Tibial nerve (tissue), 4 donors: Measurements from ENCODE around the gene AMFR. TPM values are rescaled to one million over a fixed set of nuclear protein-coding genes. Genes with fewer than 3 reads are reported as not detected.
A peak's percentile ranks its signal among the peaks of the same experiment; 100 is the strongest.

Source experiments
- DNase-seq, 2 donors: peaks; one replicate each; pipeline ENCODE4 v3.0.0-alpha.2; 2019; ENCODE audit warnings: low spot score in 2 of 2
- H3K27ac ChIP-seq, 4 donors: fragments of 200-600 bp; sonication (generic) in 3 of 4; one replicate each; pipeline ENCODE4 v1.5.1; 2017 to 2019; ENCODE audit warnings: mild to moderate bottlenecking in 1 of 4
- H3K27me3 ChIP-seq, 2 donors: fragments of 200-600 bp; sonication (generic) in 1 of 2; one replicate each; pipeline versions ENCODE4 v1.5.1 to v1.6.0; 2017 to 2019
- H3K36me3 ChIP-seq, 3 donors: fragments of 200-600 bp; sonication (generic); one replicate each; pipeline ENCODE4 v1.5.1; 2018 to 2019
- H3K4me1 ChIP-seq, 4 donors: fragments of 200-600 bp; sonication (generic) in 3 of 4; one replicate each; pipeline ENCODE4 v1.5.1; 2017 to 2019
- H3K4me3 ChIP-seq, 4 donors: fragments of 200-600 bp; sonication (generic) in 3 of 4; one replicate each; pipeline ENCODE4 v1.5.1; 2017 to 2019; ENCODE audit warnings: mild to moderate bottlenecking in 1 of 4, moderate library complexity in 1 of 4
- H3K9me3 ChIP-seq, 4 donors: fragments of 200-600 bp; sonication (generic) in 3 of 4; one replicate each; pipeline ENCODE4 v1.5.1; 2017 to 2019
- EP300 ChIP-seq, 2 donors: sonication (generic); formaldehyde crosslinking; IDR thresholded peaks; one replicate each; pipeline ENCODE4 v1.6.1; 2017; ENCODE audit warnings: antibody characterized with exemption in 2 of 2, mild to moderate bottlenecking in 1 of 2
- POLR2A ChIP-seq, 2 donors: fragments of 450-650 bp; IDR thresholded peaks; one replicate each; pipeline ENCODE4 v1.6.1; 2017; ENCODE audit warnings: antibody characterized with exemption in 2 of 2, mild to moderate bottlenecking in 2 of 2, moderate library complexity in 2 of 2
- WGBS, 2 donors: methylation state at CpG; one replicate each; pipeline ENCODE4 v1.1.5; 2018; 5-methylcytosine and 5-hydroxymethylcytosine counted together
- total RNA-seq, 4 donors: library from RNA; depleted of rRNA; stranded (reverse); fragments of >200 nt; gene quantifications; one replicate each; pipeline ENCODE4 v1.1.0, GENCODE V29; 2016
- TF ChIP-seq, protein P1 (sequence below), 5 experiments: fragments of 200-600 bp in 3 of 5; fragments of 450-650 bp in 2 of 5; sonication (generic) in 3 of 5; IDR thresholded peaks; one replicate each; pipeline ENCODE4 v1.5.1; 2016 to 2019; ENCODE audit warnings: antibody characterized with exemption in 5 of 5, mild to moderate bottlenecking in 3 of 5, moderate library complexity in 2 of 5

The AMFR gene
- total RNA-seq, 4 donors from 2014 or later, result 263 to 334 (median 292) TPM

DNA sequence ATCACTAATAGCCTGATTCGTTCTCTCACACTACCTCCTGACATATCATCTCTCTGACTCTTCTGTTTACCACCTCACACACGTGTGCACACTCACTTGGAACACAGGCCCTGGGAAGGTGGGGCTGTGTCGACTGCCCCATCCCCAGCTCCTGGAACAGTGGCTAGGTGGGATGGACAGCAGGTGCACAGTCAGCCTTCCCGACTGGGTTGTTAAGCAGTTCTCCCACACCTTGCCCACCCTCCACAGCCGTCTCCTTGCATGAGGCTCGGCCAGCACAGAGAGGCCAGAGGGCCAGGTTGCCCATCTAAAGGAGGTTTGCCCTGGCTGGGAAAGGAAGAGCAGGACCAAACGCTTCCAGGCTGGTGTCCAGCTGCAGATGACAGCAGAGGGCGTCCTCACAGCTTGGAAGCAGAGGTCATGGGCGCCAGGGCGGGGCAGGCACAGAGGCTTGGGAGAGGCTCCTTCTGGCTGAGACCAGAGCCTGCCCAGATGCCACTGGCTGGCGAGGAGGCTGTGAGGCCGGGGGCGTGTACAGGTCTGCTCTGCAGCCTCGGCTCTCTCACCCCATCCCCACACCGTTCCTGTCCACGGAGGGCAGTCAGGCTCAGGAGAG, 92.8 kb downstream of the AMFR start:
- Histone ChIP-seq H3K4me1 (peaks cover 0 to 6% (median 0%) of the 10 kb centered on the region in 4 donors), H3K4me3 (no peak overlapping the region), H3K27ac (no peak overlapping the region), H3K36me3 (no peaks in the 10 kb centered on the region), H3K27me3 (no peaks in the 10 kb centered on the region), H3K9me3 (no peaks in the 10 kb centered on the region)
- 47% methylated on average over 16 of the region's 16 CpGs for WGBS, 2 donors
- TF ChIP-seq, protein P1, sequence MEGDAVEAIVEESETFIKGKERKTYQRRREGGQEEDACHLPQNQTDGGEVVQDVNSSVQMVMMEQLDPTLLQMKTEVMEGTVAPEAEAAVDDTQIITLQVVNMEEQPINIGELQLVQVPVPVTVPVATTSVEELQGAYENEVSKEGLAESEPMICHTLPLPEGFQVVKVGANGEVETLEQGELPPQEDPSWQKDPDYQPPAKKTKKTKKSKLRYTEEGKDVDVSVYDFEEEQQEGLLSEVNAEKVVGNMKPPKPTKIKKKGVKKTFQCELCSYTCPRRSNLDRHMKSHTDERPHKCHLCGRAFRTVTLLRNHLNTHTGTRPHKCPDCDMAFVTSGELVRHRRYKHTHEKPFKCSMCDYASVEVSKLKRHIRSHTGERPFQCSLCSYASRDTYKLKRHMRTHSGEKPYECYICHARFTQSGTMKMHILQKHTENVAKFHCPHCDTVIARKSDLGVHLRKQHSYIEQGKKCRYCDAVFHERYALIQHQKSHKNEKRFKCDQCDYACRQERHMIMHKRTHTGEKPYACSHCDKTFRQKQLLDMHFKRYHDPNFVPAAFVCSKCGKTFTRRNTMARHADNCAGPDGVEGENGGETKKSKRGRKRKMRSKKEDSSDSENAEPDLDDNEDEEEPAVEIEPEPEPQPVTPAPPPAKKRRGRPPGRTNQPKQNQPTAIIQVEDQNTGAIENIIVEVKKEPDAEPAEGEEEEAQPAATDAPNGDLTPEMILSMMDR (IDR thresholded peaks at IDR 0.05), result peak in 3 of 5 experiments; percentile 18 to 48 (median 43)
- TF ChIP-seq EP300 (IDR thresholded peaks at IDR 0.05), result no peak
- TF ChIP-seq POLR2A (IDR thresholded peaks at IDR 0.05), result no peak
- DNase-seq, result peak; percentile 58 to 61

DNA sequence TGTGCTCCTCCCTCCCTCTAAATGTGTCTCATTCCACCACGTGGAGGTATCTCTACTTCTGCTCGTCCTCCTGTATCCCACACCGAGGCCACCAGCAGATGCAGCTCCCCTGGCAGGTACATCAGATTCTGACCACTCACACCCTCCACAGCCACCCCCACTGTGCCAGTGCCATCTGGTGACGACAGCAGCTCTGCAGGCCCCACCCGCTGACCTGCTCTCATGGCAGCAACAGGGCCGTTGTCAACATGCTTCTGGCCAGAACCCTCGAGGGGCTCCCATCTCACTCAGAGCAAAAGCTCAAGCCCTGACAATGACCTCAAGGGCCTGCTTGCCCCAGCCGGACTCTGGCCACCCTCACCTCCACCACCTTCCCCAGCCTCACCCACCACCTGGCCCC, 93.4 kb downstream of the AMFR start:
- no peak overlapping the region for H3K27ac ChIP-seq
- no peak overlapping the region for H3K4me3 ChIP-seq
- no peaks in the 10 kb centered on the region for H3K36me3 ChIP-seq
- TF ChIP-seq EP300 (IDR thresholded peaks at IDR 0.05), result no peak
- no peak for TF ChIP-seq POLR2A (IDR thresholded peaks at IDR 0.05)
- TF ChIP-seq, protein P1 (IDR thresholded peaks at IDR 0.05), result no peak
- 78 to 83% methylated on average over 8 of the region's 8 CpGs for WGBS, 2 donors
- DNase-seq, result no peak
- H3K4me1 ChIP-seq, result peaks cover 0 to 6% (median 0%) of the 10 kb centered on the region in 4 donors
- H3K27me3 ChIP-seq, result no peaks in the 10 kb centered on the region
- H3K9me3 ChIP-seq, result no peaks in the 10 kb centered on the region

DNA sequence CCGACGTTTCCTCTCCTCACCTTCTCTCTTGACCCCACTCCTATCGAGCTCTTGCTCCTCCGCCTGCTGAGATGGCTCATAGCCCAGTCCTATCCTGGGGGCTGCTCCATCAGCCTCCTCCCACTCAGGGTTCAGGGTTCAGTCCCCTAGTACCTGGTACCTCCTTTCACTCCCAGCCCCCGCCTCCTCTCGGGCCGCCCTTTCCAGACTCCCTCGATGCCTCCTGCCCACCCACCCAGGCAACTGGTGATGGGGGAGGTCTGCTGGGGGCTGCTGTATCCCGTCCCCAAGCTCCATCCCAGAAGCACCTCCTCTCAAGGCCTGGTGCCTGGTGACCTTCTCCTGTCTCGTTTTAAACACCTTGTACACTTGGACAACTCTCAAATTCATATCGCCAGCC, 93.9 kb downstream of the AMFR start:
- TF ChIP-seq, protein P1 (IDR thresholded peaks at IDR 0.05), result no peak
- no peak for TF ChIP-seq POLR2A (IDR thresholded peaks at IDR 0.05)
- TF ChIP-seq EP300 (IDR thresholded peaks at IDR 0.05), result no peak
- Histone ChIP-seq H3K27me3 (no peaks in the 10 kb centered on the region), H3K4me1 (peaks cover 0 to 6% (median 0%) of the 10 kb centered on the region in 4 donors), H3K27ac (no peak overlapping the region), H3K4me3 (no peak overlapping the region), H3K36me3 (no peaks in the 10 kb centered on the region), H3K9me3 (no peaks in the 10 kb centered on the region)
- no peak for DNase-seq
- WGBS, 2 donors, result 78 to 81% methylated on average over 11 of the region's 11 CpGs

DNA sequence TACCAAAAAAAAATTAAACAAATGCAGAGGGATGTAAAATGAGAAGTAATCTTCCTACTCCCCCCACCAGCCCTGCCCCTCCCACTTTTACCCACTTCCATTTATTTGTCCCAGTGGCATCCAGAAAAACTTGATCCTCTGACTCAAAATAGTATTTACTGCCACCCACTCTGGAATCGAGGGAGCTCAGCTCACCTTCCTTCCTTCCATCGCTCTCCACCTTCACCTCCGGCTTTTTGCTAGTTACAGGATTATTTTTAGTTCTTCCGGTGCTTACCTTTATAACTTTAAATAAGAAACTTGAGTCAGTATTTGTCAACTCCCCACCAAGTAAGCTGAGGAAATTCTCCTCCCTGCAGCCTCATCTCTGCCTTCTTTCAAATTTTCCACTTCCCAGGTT, 94.9 kb downstream of the AMFR start:
- 75 to 84% methylated on average over 4 of the region's 4 CpGs for WGBS, 2 donors
- Histone ChIP-seq H3K4me1 (peaks cover 0 to 6% (median 0%) of the 10 kb centered on the region in 4 donors), H3K9me3 (no peaks in the 10 kb centered on the region), H3K36me3 (no peaks in the 10 kb centered on the region), H3K27ac (no peak overlapping the region), H3K27me3 (no peaks in the 10 kb centered on the region), H3K4me3 (no peak overlapping the region)
- no peak for DNase-seq
- no peak for TF ChIP-seq EP300 (IDR thresholded peaks at IDR 0.05)
- no peak for TF ChIP-seq POLR2A (IDR thresholded peaks at IDR 0.05)
- TF ChIP-seq, protein P1 (IDR thresholded peaks at IDR 0.05), result no peak

DNA sequence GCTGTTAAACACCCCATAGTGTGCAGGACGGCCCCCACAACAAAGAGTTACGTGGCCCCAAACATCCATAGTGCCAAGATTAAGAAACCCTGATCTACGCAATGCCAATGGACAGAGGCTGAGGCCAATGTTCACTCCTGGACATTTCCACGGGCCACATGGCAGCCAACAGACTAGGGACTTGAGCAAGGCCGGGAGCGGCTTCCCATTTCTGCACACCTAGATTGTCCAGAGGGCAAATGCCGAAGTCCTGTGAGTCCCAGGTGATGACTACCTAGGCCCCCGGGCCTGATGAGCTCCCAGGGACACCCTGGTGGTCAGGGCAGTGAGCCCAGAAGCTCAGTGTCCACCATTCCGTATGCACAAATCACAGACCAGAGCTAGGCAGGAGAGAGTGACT, 95.5 kb downstream of the AMFR start:
- H3K9me3 ChIP-seq, result no peaks in the 10 kb centered on the region
- 80 to 82% methylated on average over 8 to 9 of the region's 9 CpGs for WGBS, 2 donors
- H3K4me3 ChIP-seq, result no peak overlapping the region
- TF ChIP-seq, protein P1 (IDR thresholded peaks at IDR 0.05), result no peak
- no peak for TF ChIP-seq POLR2A (IDR thresholded peaks at IDR 0.05)
- no peak for TF ChIP-seq EP300 (IDR thresholded peaks at IDR 0.05)
- H3K27me3 ChIP-seq, result no peaks in the 10 kb centered on the region
- peaks cover 0 to 6% (median 0%) of the 10 kb centered on the region in 4 donors for H3K4me1 ChIP-seq
- no peaks in the 10 kb centered on the region for H3K36me3 ChIP-seq
- no peak for DNase-seq
- no peak overlapping the region for H3K27ac ChIP-seq
